Smooth muscle cell (in vitro differentiated cells): ENCODE data around the gene C11orf65. TPM values are rescaled to one million over a fixed set of nuclear protein-coding genes. Genes with fewer than 3 reads are reported as not detected.
"Not testable (repeated sequence)": the region's sequence is repeated elsewhere in the genome, so short reads cannot be mapped to it uniquely, and the experiment has no call there.

Source experiments
- DNase-seq: peaks from one replicate; lab custom pipeline; 2025; ENCODE audit not compliant: unreplicated experiment; lab: John Stamatoyannopoulos, UW
- H2AFZ ChIP-seq: fragments of 200-600 bp; sonication (generic); 2 replicates; pipeline ENCODE4 v1.6.0; 2016; ENCODE audit warnings: antibody characterized with exemption, low read depth, mild to moderate bottlenecking
- H3F3A ChIP-seq: fragments of 200-600 bp; sonication (generic); 2 replicates; pipeline ENCODE4 v1.6.0; 2017; ENCODE audit warnings: antibody characterized with exemption, low read depth
- H3K27ac ChIP-seq: fragments of 200-600 bp; sonication (generic); 2 replicates; pipeline ENCODE4 v1.5.1; 2016; ENCODE audit warnings: low read depth, mild to moderate bottlenecking
- H3K27me3 ChIP-seq: fragments of 200-600 bp; sonication (generic); 2 replicates; pipeline ENCODE4 v1.6.1; 2016; ENCODE audit warnings: low read depth, mild to moderate bottlenecking
- H3K36me3 ChIP-seq: fragments of 200-600 bp; sonication (generic); 2 replicates; pipeline ENCODE4 v1.5.1; 2016; ENCODE audit warnings: low read depth
- H3K4me1 ChIP-seq: fragments of 200-600 bp; sonication (generic); 2 replicates; pipeline ENCODE4 v1.5.1; 2016; ENCODE audit warnings: low read depth
- H3K4me2 ChIP-seq: fragments of 200-600 bp; sonication (generic); 2 replicates; pipeline ENCODE4 v1.6.0; 2016; ENCODE audit warnings: mild to moderate bottlenecking
- H3K4me3 ChIP-seq: fragments of 200-600 bp; sonication (generic); 2 replicates; pipeline ENCODE4 v1.5.1; 2016; ENCODE audit warnings: mild to moderate bottlenecking
- H3K79me2 ChIP-seq: fragments of 200-600 bp; sonication (generic); 2 replicates; pipeline ENCODE4 v1.6.0; 2016; ENCODE audit warnings: low read depth, mild to moderate bottlenecking
- H3K9ac ChIP-seq: fragments of 200-600 bp; sonication (generic); 2 replicates; pipeline ENCODE4 v1.6.0; 2016; ENCODE audit warnings: low read depth
- H3K9me3 ChIP-seq: fragments of 200-600 bp; sonication (generic); replicated peaks from 2 replicates; pipeline ENCODE4 v1.5.1; 2016; ENCODE audit warnings: low read depth
- H4K20me1 ChIP-seq: fragments of 200-600 bp; sonication (generic); 2 replicates; pipeline ENCODE4 v1.6.0; 2016; ENCODE audit warnings: low read depth
- WGBS: methylation state at CpG from one replicate; pipeline ENCODE4 v1.1.7; 2016; ENCODE audit warnings: low lambda C conversion rate; 5-methylcytosine and 5-hydroxymethylcytosine counted together
- polyA plus RNA-seq: library from polyadenylated mRNA; unstranded; fragments of >200 nt; fragmentation: Nextera tagmentation; extraction: Ambion mirVana; gene quantifications from 2 replicates; pipeline ENCODE4 v1.2.1, GENCODE V29; 2016
- total RNA-seq: library from RNA; depleted of rRNA; stranded (reverse); fragments of >200 nt; gene quantifications from 2 replicates; pipeline ENCODE4 v1.2.3, GENCODE V29; 2014
- TF ChIP-seq, protein P1 (sequence below): fragments of 200-600 bp; sonication (generic); IDR thresholded peaks from 2 replicates; pipeline ENCODE4 v1.5.1; 2017; ENCODE audit warnings: borderline replicate concordance, mild to moderate bottlenecking, antibody characterized with exemption; ENCODE audit not compliant: insufficient read depth, poor library complexity, severe bottlenecking

C11orf65 gene
- total and polyA plus RNA-seq, 2 experiments from 2014 or later: 1.9 TPM

DNA sequence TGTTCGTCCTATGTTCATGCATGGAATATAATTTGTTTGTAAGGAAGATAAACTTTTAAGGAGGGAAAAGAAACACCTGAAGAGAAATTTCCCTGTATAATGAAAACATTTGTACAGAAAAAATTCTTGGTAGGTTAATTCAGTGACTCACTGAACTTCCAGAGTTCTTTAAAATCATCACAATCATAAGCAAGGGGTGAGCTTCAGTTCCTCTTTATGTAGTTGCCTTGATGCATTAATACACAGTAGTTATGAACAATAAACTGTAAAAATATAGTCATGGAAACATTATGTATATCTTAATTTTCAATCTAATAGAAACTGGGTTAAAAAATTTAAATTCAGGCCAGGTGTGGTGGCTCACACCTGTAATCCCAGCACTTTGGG is 1.1 kb upstream of the C11orf65 start:
- TF ChIP-seq, protein P1, sequence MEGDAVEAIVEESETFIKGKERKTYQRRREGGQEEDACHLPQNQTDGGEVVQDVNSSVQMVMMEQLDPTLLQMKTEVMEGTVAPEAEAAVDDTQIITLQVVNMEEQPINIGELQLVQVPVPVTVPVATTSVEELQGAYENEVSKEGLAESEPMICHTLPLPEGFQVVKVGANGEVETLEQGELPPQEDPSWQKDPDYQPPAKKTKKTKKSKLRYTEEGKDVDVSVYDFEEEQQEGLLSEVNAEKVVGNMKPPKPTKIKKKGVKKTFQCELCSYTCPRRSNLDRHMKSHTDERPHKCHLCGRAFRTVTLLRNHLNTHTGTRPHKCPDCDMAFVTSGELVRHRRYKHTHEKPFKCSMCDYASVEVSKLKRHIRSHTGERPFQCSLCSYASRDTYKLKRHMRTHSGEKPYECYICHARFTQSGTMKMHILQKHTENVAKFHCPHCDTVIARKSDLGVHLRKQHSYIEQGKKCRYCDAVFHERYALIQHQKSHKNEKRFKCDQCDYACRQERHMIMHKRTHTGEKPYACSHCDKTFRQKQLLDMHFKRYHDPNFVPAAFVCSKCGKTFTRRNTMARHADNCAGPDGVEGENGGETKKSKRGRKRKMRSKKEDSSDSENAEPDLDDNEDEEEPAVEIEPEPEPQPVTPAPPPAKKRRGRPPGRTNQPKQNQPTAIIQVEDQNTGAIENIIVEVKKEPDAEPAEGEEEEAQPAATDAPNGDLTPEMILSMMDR: no peak
- Histone ChIP-seq H3K27ac (peak overlapping the region; percentile 96), H3K4me3 (no peak overlapping the region), H3K79me2 (no peaks in the 10 kb centered on the region), H3K4me2 (peak overlapping the region; percentile 94), H3K4me1 (peaks cover 8% of the 10 kb centered on the region), H3K9ac (no peak overlapping the region), H3K36me3 (no peaks in the 10 kb centered on the region), H3K9me3 (no peaks in the 10 kb centered on the region), H2AFZ (peak overlapping the region; percentile 93), H4K20me1 (no peaks in the 10 kb centered on the region), H3K27me3 (no peaks in the 10 kb centered on the region), H3F3A (peaks cover 10% of the 10 kb centered on the region)
- no peak for DNase-seq
- 34% methylated on average over 1 of the region's 1 CpG for WGBS

DNA sequence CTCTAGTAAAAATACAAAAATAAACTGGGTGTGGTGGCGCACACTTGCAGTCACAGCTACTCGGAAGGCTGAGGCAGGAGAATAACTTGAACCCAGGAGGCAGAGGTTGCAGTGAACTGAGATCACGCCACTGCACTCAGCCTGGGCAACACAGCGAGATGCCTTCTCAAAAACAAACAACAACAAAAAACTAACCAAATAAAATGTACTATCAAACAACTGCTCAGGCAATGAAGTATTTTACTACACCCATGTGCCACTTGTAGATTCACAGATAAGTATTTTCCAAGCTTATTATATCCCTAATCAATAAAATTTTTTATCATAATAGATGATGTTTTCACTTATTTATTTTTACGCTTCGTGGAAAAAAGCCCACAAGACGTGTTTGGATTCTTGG is 924 bp downstream of the C11orf65 start:
- WGBS: 76% methylated on average over 7 of the region's 7 CpGs
- no peaks in the 10 kb centered on the region for H3K9me3 ChIP-seq

DNA sequence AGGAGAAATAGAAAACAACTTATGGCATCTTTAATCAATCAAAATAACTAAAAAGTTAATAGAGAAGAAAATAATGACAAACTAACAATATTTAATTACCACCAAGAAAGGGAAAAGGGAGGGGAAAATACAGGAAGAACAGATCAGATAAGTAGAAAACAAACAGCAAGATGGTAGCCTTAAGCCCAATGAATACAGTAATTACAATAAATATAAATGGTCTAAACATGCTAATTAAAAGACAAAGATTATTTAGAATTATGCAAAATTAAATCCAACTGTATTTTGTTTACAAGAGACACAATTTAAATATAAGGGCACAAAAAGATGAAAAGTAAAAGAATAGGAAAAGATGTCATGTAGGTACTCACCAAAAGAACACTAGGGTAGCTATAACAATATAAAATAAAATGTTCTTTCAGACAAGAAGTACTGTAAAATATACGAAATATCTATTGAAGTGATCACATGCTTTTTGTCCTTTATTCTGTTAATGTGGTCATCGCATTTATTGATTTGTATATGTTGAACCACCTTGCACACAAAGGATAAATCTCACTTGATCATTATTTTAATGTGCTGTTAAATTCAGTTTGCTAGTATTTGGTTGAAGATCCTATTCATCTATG is 14.0 kb downstream of the C11orf65 start:
- TF ChIP-seq, protein P1: no peak
- peaks cover 9% of the 10 kb centered on the region for H3K9me3 ChIP-seq
- H4K20me1 ChIP-seq: no peaks in the 10 kb centered on the region
- no peak overlapping the region for H3K4me3 ChIP-seq
- WGBS: 93% methylated on average over 2 of the region's 2 CpGs
- no peak overlapping the region for H3K4me2 ChIP-seq
- no peak overlapping the region for H2AFZ ChIP-seq
- H3K4me1 ChIP-seq: no peaks in the 10 kb centered on the region
- no peaks in the 10 kb centered on the region for H3F3A ChIP-seq
- no peaks in the 10 kb centered on the region for H3K27me3 ChIP-seq
- H3K9ac ChIP-seq: no peak overlapping the region
- no peak overlapping the region for H3K27ac ChIP-seq
- no peaks in the 10 kb centered on the region for H3K79me2 ChIP-seq
- H3K36me3 ChIP-seq: peaks cover 4% of the 10 kb centered on the region
- DNase-seq: no peak

More for the DNA sequence above, 924 bp downstream of the C11orf65 start:
- H3K4me2 ChIP-seq: peak overlapping the region; percentile 94
- H3K27me3 ChIP-seq: no peaks in the 10 kb centered on the region
- peak overlapping the region; percentile 93 for H2AFZ ChIP-seq
- peak overlapping the region; percentile 73 for H3K4me3 ChIP-seq
- H3K9ac ChIP-seq: peak overlapping the region; percentile 97
- no peaks in the 10 kb centered on the region for H3K36me3 ChIP-seq
- no peaks in the 10 kb centered on the region for H4K20me1 ChIP-seq
- H3K4me1 ChIP-seq: peaks cover 8% of the 10 kb centered on the region
- TF ChIP-seq, protein P1: no peak
- H3F3A ChIP-seq: peaks cover 10% of the 10 kb centered on the region
- H3K79me2 ChIP-seq: no peaks in the 10 kb centered on the region
- DNase-seq: no peak
- H3K27ac ChIP-seq: peak overlapping the region; percentile 96

DNA sequence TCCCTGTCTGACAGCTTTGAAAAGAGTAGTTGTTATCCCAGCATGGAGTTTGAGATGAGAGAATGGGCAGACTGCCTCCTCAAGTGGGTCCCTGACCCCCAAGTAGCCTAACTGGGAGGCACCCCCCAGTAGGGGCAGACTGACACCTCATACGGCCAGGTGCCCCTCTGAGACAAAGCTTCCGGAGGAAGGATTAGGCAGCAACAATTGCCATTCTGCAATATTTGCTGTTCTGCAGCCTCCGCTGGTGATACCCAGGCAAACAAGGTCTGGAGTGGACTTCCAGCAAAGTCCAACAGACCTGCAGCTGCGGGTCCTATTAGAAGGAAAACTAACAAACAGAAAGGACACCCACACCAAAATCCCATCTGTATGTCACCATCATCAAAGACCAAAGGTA is 25.9 kb downstream of the C11orf65 start:
- not testable (repeated sequence) for H3F3A ChIP-seq, H3K27me3 ChIP-seq, H3K4me2 ChIP-seq, H3K79me2 ChIP-seq, H3K9me3 ChIP-seq, H3K27ac ChIP-seq, H3K4me3 ChIP-seq, DNase-seq, H3K9ac ChIP-seq, H2AFZ ChIP-seq, H3K36me3 ChIP-seq, H4K20me1 ChIP-seq, H3K4me1 ChIP-seq
- 99% methylated on average over 4 of the region's 4 CpGs for WGBS
